ENCODE data around the gene SNX12.
A peak's percentile ranks its signal among the peaks of the same experiment; 100 is the strongest.

The SNX12 gene

DNA sequence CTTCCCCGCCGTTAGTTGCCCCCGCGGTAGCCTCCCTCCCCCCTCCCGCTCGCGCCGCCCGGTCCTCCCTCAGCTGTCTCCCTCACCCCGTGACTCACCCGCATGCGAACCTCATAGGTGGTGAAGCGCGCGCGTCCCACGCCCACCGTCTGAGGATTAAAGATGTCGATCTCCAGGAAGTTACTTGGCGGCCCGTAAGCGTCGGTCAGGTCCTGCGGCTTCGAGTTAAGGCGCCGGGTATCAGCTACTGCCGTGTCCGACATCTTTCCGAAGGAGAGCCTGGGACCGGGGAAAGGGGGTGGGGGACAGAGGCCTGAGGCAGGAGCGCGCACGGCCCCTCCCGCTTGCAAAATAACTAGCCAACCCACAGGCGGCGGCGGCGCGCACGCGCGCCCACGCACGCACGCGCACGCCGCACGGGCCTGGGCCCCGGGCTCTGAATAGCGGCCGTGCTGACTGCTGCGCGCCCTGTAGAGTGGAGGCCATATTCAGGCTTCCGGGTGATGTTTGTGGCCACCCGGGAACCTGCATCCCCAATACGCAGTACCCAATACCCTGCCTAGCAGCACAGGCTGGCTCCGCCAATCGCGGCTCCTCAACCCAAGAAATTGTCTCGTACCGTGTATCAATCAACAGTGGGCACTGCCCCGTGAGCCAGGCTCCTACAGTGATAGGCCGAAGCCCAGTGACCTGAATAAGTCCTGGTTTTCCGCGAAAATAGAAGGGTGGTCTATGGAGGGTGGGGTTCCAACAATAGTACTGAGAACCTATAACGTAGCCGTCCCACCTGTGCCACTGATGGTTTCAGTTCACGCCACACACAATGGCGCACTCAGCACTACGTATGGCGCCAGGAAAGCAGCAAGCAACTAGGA is at the start of gene SNX12:
Gene SNX12 (minus strand): TSS at position 291 of the 875 bp plus-strand sequence. CDS start 28 bp downstream, at position 263.
- DNase-seq (ENCODE audit: low read depth in 2 of 3, low spot score in 2 of 3): peak; percentile 45 to 81 (median 58)

GRCh38 chrX:71117358-71117757 is 49.2 kb upstream of the SNX12 start:
- no peak for DNase-seq (ENCODE audit: low read depth in 2 of 3, low spot score in 2 of 3)

DNA sequence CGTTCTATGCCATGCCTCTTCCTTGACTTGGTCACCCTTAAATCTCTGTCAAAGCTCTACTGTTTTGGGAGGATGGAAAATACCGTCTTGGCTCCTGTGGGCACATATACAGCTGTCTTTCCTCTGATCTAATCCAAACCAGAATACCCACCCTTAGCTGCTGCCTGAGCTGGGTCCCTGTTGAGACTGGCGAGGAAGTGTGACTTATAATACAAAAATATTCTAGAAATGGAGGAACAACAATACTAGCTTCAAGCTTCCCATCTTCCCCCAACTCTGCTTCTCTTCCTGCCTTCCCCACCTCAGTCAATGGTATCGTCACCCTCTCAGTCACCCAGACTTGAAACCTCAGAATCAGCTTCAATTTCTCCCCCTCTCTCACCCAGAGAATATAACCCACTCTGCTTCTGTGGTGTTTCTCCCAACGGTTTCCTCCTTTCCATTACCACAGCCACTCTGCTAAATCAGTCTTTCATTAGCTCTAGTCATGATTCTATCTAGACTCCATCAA is 43.8 kb upstream of the SNX12 start:
- no peak for DNase-seq (ENCODE audit: low read depth in 2 of 3, low spot score in 2 of 3)

- DNase-seq (ENCODE audit: low read depth in 2 of 3, low spot score in 2 of 3): peak in 1 of 3 experiments; percentile 41
Observed at GRCh38 chrX:71111141-71111843, 43.2 kb upstream of the SNX12 start, which contains the start of gene IL2RG. IL2RG (minus strand) TSS chrX:71111577; CDS start chrX:71111539, 38 bp downstream.

GRCh38 chrX:71109051-71109450 is 40.9 kb upstream of the SNX12 start:
- DNase-seq (ENCODE audit: low read depth in 2 of 3, low spot score in 2 of 3): no peak

GRCh38 chrX:71107762-71108360 is 39.7 kb upstream of the SNX12 start:
- no peak for DNase-seq (ENCODE audit: low read depth in 2 of 3, low spot score in 2 of 3)

GRCh38 chrX:71107245-71107644 is 39.1 kb upstream of the SNX12 start:
- DNase-seq (ENCODE audit: low read depth in 2 of 3, low spot score in 2 of 3): no peak

DNA sequence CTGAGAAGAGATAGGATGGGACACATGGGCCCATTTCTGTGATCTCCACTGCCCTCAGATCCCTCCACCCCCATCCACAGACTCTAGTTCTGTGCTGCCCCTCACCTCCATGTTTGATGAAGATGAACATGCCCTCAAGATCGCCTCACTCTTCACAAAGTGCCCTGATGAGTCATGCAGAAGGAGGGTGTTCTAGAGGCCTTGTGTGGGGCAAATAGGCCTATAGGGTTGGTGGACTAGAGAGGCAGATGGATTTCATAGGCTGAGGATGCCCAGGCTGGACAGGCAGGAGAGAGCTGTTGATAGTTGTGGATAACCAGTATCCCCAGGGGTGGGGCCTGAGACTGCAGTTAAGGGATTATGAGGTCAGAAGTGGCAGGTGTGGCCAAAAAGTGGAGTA is 38.3 kb upstream of the SNX12 start, which contains the start of gene CXorf65:
Gene CXorf65 (minus strand): TSS at position 314 of the 400 bp plus-strand sequence. CDS start 184 bp downstream, at position 130.
- no peak for DNase-seq (ENCODE audit: low read depth in 2 of 3, low spot score in 2 of 3)

DNA sequence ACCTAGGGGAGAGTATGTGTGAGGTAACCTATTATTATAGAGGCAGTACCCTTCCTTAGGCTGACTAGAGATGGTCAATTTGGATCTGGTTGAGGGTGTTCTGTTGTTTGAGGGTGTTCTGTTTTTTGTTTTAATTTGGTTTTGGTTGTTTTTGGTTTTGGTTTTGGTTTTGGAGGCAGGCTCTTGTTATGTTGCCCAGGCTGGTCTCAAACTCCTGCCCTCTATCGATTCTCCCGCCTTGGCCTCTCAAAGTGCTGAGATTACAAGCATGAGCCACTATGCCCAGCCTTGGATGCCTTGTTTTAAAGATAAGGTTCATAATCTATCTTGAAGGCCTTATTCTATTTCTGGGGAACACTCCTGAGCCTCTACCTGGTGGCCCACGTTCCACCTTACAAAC is 37.5 kb upstream of the SNX12 start:
- no peak for DNase-seq (ENCODE audit: low read depth in 2 of 3, low spot score in 2 of 3)

DNA sequence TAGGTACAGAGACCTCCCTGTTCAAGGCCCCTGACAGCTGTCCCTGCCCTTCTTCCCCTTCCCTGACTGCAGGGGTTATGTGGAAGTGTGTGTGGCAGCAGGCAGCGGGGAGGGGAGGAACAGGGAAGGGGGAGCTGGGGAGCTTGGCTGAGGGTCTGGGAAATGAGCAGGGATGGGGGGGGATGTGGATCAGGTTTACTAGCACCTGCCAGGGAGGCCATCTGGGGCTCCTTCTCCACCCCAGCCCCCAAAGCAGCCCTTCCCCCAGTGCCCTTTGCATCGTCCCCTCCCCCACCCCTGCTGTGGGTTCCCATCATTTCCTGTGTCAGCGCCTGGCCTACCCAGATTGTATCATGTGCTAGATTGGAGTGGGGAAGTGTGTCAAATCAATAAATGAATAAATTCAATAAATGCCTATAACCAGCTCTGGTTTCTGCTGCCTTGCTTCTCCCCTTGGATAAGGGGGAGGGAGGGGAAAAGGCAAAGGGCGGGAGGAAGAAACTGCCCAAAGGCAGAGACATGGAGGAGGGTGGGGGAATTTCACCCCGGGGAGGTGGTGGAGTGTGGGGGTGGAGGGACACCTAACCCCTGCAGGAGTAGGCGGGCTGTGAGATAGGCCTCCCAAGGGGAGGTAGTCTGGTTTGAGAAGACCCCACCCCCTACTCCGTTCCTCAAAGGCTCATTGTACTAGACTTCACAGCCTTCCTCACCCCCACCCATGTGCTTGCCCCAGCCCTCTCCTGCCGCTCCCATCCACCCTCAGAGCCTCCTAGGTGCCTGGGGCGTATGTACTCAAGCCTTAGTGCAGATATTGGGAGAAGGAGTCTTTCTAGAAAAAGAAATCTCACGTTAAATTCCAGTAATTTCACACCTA is 35.2 kb upstream of the SNX12 start:
- DNase-seq (ENCODE audit: low read depth in 2 of 3, low spot score in 2 of 3): no peak

DNA sequence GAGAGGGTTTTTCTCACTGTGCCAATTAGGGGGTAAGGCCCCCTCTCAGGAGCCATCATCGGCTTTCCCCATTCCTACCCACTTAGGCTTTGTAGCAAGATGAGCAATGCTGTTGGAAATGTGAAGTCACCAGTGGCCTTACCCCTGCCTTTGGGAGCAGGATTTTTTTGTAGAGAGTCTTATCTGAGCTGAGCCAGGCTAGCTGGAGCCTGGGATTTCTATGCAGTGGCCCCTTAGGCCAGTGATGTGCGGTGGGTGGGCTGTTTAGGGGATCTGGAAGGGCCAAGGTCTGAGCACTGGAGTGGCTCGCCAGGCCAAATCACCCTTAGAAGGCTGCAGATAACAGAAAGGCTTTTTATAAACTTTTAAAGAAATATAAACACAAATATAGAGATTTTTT is 34.2 kb upstream of the SNX12 start:
- DNase-seq (ENCODE audit: low read depth in 2 of 3, low spot score in 2 of 3): no peak

DNA sequence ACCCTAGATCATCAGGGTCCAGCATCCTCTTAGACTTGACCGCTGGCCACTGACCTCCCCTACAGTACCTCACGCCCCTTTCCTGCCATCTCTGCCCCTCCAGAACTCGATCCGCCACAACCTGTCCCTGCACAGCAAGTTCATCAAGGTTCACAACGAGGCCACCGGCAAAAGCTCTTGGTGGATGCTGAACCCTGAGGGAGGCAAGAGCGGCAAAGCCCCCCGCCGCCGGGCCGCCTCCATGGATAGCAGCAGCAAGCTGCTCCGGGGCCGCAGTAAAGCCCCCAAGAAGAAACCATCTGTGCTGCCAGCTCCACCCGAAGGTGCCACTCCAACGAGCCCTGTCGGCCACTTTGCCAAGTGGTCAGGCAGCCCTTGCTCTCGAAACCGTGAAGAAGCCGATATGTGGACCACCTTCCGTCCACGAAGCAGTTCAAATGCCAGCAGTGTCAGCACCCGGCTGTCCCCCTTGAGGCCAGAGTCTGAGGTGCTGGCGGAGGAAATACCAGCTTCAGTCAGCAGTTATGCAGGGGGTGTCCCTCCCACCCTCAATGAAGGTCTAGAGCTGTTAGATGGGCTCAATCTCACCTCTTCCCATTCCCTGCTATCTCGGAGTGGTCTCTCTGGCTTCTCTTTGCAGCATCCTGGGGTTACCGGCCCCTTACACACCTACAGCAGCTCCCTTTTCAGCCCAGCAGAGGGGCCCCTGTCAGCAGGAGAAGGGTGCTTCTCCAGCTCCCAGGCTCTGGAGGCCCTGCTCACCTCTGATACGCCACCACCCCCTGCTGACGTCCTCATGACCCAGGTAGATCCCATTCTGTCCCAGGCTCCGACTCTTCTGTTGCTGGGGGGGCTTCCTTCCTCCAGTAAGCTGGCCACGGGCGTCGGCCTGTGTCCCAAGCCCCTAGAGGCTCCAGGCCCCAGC is 32.7 kb upstream of the SNX12 start:
- DNase-seq (ENCODE audit: low read depth in 2 of 3, low spot score in 2 of 3): no peak

DNA sequence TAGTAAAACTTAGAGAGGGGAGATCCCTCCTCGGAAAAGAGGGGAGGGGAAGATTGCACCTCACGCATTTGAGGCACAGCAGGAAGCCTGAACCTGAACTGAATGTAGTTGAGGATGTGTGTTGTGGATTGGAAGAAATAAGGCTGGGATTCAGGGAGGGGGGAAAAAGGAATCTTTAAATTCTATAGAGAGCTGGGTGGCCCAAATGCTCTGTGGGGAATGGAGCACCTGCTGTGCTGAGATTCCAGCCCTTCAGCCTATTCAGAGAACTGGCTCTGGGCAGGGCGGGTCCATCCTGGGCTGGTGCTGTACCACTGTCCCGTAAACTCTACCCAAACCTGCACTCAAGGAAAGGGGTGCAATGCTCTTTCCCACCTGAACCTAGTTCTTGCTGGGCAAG is 31.6 kb upstream of the SNX12 start:
- DNase-seq (ENCODE audit: low read depth in 2 of 3, low spot score in 2 of 3): no peak

GRCh38 chrX:71098951-71099506 is 30.9 kb upstream of the SNX12 start:
- no peak for DNase-seq (ENCODE audit: low read depth in 2 of 3, low spot score in 2 of 3)

DNA sequence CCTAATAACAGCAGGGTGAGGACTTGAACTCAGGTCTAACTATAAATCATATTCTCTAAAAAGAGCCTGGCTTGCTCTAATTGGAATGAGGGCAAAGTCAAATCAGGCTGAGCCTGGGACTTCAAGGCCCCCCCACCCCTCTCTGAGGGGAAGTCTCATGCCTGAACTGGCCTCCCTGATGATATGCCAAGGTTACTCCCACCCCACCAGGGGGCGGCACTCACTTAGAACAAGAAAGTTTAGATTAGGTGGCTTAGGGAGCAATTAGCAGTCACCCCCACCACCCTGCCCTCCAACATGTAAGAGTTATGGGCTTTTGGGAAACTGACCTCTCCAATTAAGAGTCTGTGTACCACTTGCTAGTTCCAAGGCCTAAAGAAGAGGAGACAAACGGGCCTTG is 30.2 kb upstream of the SNX12 start:
- peak in 1 of 3 experiments; percentile 52 for DNase-seq (ENCODE audit: low read depth in 2 of 3, low spot score in 2 of 3)

GRCh38 chrX:71096760-71097032 is 28.6 kb upstream of the SNX12 start:
- DNase-seq (ENCODE audit: low read depth in 2 of 3, low spot score in 2 of 3): no peak

GRCh38 chrX:71095981-71096759 is 28.0 kb upstream of the SNX12 start:
- no peak for DNase-seq (ENCODE audit: low read depth in 2 of 3, low spot score in 2 of 3)

- DNase-seq (ENCODE audit: low read depth in 2 of 3, low spot score in 2 of 3): peak; percentile 49 to 74 (median 61)
Observed at GRCh38 chrX:71095555-71095980, 27.4 kb upstream of the SNX12 start, which contains the start of gene FOXO4. FOXO4 (plus strand) TSS chrX:71095851; CDS start chrX:71096529, 678 bp downstream.

Data from activated CD8-positive, alpha-beta memory T cell treated with anti-CD3 and anti-CD28 coated beads for 48 hours (primary cell).